IMR-90 (cell line): ENCODE results near the gene ACAD9.

Experiments used
- BHLHE40 ChIP-seq: fragments of 150-350 bp; IDR thresholded peaks from 2 replicates; pipeline ENCODE4 v1.6.1; 2016; ENCODE audit warnings: mild to moderate bottlenecking, low read depth, low read length
- CEBPB ChIP-seq: IDR thresholded peaks from 2 replicates; pipeline ENCODE4 v1.6.1; 2012; ENCODE audit warnings: low read depth, low read length, improper control_type of control experiment
- CHD1 ChIP-seq: IDR thresholded peaks from 2 replicates; pipeline ENCODE4 v1.6.1; 2012; ENCODE audit warnings: low read depth, low read length, improper control_type of control experiment
- MXI1 ChIP-seq: IDR thresholded peaks from 2 replicates; pipeline ENCODE4 v1.6.1; 2012; ENCODE audit warnings: low read depth, mild to moderate bottlenecking, low read length, moderate library complexity, borderline replicate concordance
- POLR2A ChIP-seq: IDR thresholded peaks from 2 replicates; pipeline ENCODE4 v1.6.1; 2012; ENCODE audit warnings: mild to moderate bottlenecking, low read depth, low read length
- RAD21 ChIP-seq: IDR thresholded peaks from 2 replicates; pipeline ENCODE4 v1.6.1; 2012; ENCODE audit warnings: low read length, improper control_type of control experiment
- RCOR1 ChIP-seq: IDR thresholded peaks from 2 replicates; pipeline ENCODE4 v1.6.1; 2012; ENCODE audit warnings: mild to moderate bottlenecking, low read length, improper control_type of control experiment; ENCODE audit not compliant: insufficient replicate concordance
- RFX5 ChIP-seq: IDR thresholded peaks from 2 replicates; pipeline ENCODE4 v1.8.0; 2012; ENCODE audit warnings: low read depth, mild to moderate bottlenecking, low read length, moderate library complexity
- SMC3 ChIP-seq: fragments of 150-350 bp; IDR thresholded peaks from 2 replicates; pipeline ENCODE4 v1.6.1; 2016; ENCODE audit warnings: low read depth, mild to moderate bottlenecking, antibody characterized with exemption, low read length, moderate library complexity
- TF ChIP-seq, protein P1 (sequence below): conservative IDR thresholded peaks from 2 replicates; pipeline ENCODE4 v1.5.1; 2012; ENCODE audit warnings: mild to moderate bottlenecking, low read depth, low read length, improper control_type of control experiment
- TF ChIP-seq, protein P2 (sequence below): fragments of 150-350 bp; IDR thresholded peaks from 2 replicates; pipeline ENCODE4 v1.6.1; 2017; ENCODE audit warnings: mild to moderate bottlenecking, antibody characterized with exemption, low read length, low read depth

DNA sequence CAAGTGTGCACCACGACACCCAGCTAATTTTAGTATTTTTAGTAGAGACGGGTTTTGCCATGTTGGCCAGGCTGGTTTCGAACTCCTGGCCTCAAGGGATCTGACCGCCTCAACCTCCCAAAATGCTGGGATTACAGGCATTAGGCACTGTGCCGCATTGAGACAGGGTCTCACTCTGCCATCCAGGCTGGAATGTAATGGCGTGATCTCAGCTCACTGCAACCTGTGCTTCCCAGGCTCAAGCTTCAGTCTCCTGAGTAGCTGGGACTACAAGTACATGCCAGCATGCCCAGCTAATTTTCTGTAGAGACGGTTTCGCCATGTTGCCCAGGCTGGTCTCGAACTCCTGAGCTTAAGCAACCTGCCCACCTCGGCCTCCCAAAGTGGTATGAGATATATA, 51.6 kb downstream of the ACAD9 start:
- TF ChIP-seq, protein P1, sequence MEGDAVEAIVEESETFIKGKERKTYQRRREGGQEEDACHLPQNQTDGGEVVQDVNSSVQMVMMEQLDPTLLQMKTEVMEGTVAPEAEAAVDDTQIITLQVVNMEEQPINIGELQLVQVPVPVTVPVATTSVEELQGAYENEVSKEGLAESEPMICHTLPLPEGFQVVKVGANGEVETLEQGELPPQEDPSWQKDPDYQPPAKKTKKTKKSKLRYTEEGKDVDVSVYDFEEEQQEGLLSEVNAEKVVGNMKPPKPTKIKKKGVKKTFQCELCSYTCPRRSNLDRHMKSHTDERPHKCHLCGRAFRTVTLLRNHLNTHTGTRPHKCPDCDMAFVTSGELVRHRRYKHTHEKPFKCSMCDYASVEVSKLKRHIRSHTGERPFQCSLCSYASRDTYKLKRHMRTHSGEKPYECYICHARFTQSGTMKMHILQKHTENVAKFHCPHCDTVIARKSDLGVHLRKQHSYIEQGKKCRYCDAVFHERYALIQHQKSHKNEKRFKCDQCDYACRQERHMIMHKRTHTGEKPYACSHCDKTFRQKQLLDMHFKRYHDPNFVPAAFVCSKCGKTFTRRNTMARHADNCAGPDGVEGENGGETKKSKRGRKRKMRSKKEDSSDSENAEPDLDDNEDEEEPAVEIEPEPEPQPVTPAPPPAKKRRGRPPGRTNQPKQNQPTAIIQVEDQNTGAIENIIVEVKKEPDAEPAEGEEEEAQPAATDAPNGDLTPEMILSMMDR: no peak
- TF ChIP-seq, protein P2, sequence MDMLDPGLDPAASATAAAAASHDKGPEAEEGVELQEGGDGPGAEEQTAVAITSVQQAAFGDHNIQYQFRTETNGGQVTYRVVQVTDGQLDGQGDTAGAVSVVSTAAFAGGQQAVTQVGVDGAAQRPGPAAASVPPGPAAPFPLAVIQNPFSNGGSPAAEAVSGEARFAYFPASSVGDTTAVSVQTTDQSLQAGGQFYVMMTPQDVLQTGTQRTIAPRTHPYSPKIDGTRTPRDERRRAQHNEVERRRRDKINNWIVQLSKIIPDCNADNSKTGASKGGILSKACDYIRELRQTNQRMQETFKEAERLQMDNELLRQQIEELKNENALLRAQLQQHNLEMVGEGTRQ: no peak
- TF ChIP-seq CHD1 (no peak), POLR2A (no peak), SMC3 (no peak), RAD21 (no peak), RFX5 (no peak), MXI1 (no peak), CEBPB (no peak), RCOR1 (no peak), BHLHE40 (no peak)
